ENCODE results near the gene C6orf89.

Gene C6orf89

DNA sequence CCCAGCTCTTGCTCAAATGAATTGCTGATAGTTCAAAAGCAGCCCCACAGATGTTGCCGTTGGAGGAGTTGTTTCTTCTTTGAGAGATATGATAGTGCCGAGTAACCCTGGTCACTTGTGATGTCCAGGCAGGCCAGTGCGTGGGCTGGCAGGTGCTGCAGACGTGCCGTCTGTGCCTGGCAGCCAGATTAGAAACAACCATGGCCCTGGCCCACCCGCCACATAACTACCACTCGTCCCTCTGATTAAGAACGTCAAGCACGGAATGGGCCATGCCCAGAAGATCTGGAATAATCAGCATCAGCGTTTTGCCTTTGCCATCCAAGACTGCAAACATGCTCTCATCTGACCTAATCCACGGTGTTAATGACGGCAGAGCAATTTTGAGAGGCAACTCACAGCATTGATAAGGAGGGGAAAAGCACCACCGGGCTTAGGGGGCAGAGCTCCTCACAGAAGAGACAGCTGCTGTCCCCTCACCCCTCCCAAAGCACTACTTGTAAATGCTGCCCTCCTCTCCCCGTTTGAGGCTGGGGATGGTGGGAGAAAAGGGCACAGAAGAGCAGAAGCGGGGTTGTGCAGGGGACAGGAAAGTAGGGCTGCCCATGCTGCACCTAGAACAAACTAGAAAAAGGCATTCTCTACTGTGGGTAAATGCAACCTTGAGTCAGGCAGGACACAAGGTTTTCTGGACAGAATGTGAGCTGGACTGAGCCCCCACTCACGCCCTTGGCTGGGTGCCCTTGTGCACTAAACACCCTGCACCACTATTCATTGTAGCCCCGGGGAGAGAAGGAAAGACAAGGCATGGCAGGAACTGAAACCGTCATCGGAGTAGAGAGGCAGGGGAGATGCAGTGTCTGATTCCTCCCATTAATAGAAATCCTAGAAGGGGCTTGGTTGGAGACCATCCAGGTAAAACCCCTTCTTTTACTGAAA, 41.3 kb upstream of the C6orf89 start:
- Histone ChIP-seq H3K4me3 (ENCODE audit: low read depth, low read length, poor library complexity, severe bottlenecking) (no peak overlapping the region), H3K9me3 (ENCODE audit: low read length) (no peaks in the 10 kb centered on the region), H3F3A (ENCODE audit: insufficient read depth, low read length) (no peaks in the 10 kb centered on the region), H3K9ac (ENCODE audit: low read length) (no peak overlapping the region), H3K79me2 (ENCODE audit: insufficient read depth, low read length) (no peaks in the 10 kb centered on the region), H2AFZ (ENCODE audit: low read length) (no peak overlapping the region), H3K4me1 (ENCODE audit: insufficient read depth, low read length, severe bottlenecking) (peaks cover 8% of the 10 kb centered on the region), H3K27ac (ENCODE audit: low read depth, low read length, poor library complexity, severe bottlenecking) (no peak overlapping the region), H3K4me2 (ENCODE audit: low read length) (no peak overlapping the region), H4K20me1 (ENCODE audit: insufficient read depth, low read length) (no peaks in the 10 kb centered on the region), H3K9me2 (ENCODE audit: low read depth, low read length) (no peaks in the 10 kb centered on the region), H3K36me3 (ENCODE audit: insufficient read depth, low read length) (no peaks in the 10 kb centered on the region), H3K27me3 (ENCODE audit: insufficient read depth, low read length) (no peaks in the 10 kb centered on the region)
- TF ChIP-seq EZH2 (IDR thresholded peaks at IDR 0.05; ENCODE audit: borderline replicate concordance, low read length) = no peak
- TF ChIP-seq, protein P1, sequence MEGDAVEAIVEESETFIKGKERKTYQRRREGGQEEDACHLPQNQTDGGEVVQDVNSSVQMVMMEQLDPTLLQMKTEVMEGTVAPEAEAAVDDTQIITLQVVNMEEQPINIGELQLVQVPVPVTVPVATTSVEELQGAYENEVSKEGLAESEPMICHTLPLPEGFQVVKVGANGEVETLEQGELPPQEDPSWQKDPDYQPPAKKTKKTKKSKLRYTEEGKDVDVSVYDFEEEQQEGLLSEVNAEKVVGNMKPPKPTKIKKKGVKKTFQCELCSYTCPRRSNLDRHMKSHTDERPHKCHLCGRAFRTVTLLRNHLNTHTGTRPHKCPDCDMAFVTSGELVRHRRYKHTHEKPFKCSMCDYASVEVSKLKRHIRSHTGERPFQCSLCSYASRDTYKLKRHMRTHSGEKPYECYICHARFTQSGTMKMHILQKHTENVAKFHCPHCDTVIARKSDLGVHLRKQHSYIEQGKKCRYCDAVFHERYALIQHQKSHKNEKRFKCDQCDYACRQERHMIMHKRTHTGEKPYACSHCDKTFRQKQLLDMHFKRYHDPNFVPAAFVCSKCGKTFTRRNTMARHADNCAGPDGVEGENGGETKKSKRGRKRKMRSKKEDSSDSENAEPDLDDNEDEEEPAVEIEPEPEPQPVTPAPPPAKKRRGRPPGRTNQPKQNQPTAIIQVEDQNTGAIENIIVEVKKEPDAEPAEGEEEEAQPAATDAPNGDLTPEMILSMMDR (IDR thresholded peaks at IDR 0.05; ENCODE audit: low read length) = no peak

GRCh38 chr6:36845233-36845632, 40.5 kb upstream of the C6orf89 start:
- Histone ChIP-seq H3F3A (ENCODE audit: insufficient read depth, low read length) (no peaks in the 10 kb centered on the region), H3K9me3 (ENCODE audit: low read length) (no peaks in the 10 kb centered on the region), H3K9ac (ENCODE audit: low read length) (no peak overlapping the region), H3K27me3 (ENCODE audit: insufficient read depth, low read length) (no peaks in the 10 kb centered on the region), H2AFZ (ENCODE audit: low read length) (no peak overlapping the region), H3K4me3 (ENCODE audit: low read depth, low read length, poor library complexity, severe bottlenecking) (no peak overlapping the region), H3K4me1 (ENCODE audit: insufficient read depth, low read length, severe bottlenecking) (peaks cover 4% of the 10 kb centered on the region), H4K20me1 (ENCODE audit: insufficient read depth, low read length) (no peaks in the 10 kb centered on the region), H3K36me3 (ENCODE audit: insufficient read depth, low read length) (peaks cover under 1% of the 10 kb centered on the region), H3K4me2 (ENCODE audit: low read length) (no peak overlapping the region), H3K27ac (ENCODE audit: low read depth, low read length, poor library complexity, severe bottlenecking) (no peak overlapping the region), H3K79me2 (ENCODE audit: insufficient read depth, low read length) (no peaks in the 10 kb centered on the region), H3K9me2 (ENCODE audit: low read depth, low read length) (no peaks in the 10 kb centered on the region)
- no peak for TF ChIP-seq EZH2 (IDR thresholded peaks at IDR 0.05; ENCODE audit: borderline replicate concordance, low read length)
- TF ChIP-seq, protein P1 (IDR thresholded peaks at IDR 0.05; ENCODE audit: low read length) = no peak

DNA sequence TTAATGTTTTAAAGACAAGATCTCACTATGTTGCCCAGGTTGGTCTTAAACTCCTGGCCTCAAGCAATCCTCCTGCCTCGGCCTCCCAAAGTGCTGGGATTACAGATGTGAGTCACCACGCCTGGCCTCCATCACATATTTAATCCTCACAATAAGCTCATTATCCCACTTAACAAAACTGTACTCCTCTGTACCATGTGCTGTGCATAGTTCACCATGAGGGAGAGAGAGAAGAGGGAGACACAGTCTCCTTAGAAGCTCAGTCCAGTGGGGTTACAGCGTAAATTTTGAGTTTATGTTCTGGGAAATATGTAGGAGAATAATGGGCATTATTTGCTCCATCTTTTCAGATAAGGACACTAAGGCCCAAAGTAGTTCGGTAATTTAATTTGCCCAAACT, 38.6 kb upstream of the C6orf89 start:
- TF ChIP-seq EZH2 (IDR thresholded peaks at IDR 0.05; ENCODE audit: borderline replicate concordance, low read length) = no peak
- TF ChIP-seq, protein P1 (IDR thresholded peaks at IDR 0.05; ENCODE audit: low read length) = no peak
- no peaks in the 10 kb centered on the region for H3F3A ChIP-seq (ENCODE audit: insufficient read depth, low read length)
- H3K9me3 ChIP-seq (ENCODE audit: low read length) = peaks cover 3% of the 10 kb centered on the region
- no peaks in the 10 kb centered on the region for H3K4me1 ChIP-seq (ENCODE audit: insufficient read depth, low read length, severe bottlenecking)
- H3K9me2 ChIP-seq (ENCODE audit: low read depth, low read length) = no peaks in the 10 kb centered on the region
- no peak overlapping the region for H2AFZ ChIP-seq (ENCODE audit: low read length)
- H3K4me3 ChIP-seq (ENCODE audit: low read depth, low read length, poor library complexity, severe bottlenecking) = no peak overlapping the region
- H3K36me3 ChIP-seq (ENCODE audit: insufficient read depth, low read length) = peaks cover 18% of the 10 kb centered on the region
- H3K27ac ChIP-seq (ENCODE audit: low read depth, low read length, poor library complexity, severe bottlenecking) = no peak overlapping the region
- no peaks in the 10 kb centered on the region for H3K79me2 ChIP-seq (ENCODE audit: insufficient read depth, low read length)
- no peak overlapping the region for H3K4me2 ChIP-seq (ENCODE audit: low read length)
- no peaks in the 10 kb centered on the region for H3K27me3 ChIP-seq (ENCODE audit: insufficient read depth, low read length)
- no peak overlapping the region for H3K9ac ChIP-seq (ENCODE audit: low read length)
- no peaks in the 10 kb centered on the region for H4K20me1 ChIP-seq (ENCODE audit: insufficient read depth, low read length)

All from OCI-LY1 (cell line).